HG03469 (cell line): ENCODE measurements around the gene DNAH3.
"Not testable (repeated sequence)": the region's sequence is repeated elsewhere in the genome, so short reads cannot be mapped to it uniquely, and the experiment has no call there.

ENCODE experiments used
- ATAC-seq: cut with Tn5 transposase; IDR thresholded peaks from one replicate; pipeline ENCODE4 v1.9.1; 2021; ENCODE audit warnings: mild to moderate bottlenecking, moderate library complexity, moderate number of reproducible peaks; ENCODE audit not compliant: unreplicated experiment

DNAH3 gene

DNA sequence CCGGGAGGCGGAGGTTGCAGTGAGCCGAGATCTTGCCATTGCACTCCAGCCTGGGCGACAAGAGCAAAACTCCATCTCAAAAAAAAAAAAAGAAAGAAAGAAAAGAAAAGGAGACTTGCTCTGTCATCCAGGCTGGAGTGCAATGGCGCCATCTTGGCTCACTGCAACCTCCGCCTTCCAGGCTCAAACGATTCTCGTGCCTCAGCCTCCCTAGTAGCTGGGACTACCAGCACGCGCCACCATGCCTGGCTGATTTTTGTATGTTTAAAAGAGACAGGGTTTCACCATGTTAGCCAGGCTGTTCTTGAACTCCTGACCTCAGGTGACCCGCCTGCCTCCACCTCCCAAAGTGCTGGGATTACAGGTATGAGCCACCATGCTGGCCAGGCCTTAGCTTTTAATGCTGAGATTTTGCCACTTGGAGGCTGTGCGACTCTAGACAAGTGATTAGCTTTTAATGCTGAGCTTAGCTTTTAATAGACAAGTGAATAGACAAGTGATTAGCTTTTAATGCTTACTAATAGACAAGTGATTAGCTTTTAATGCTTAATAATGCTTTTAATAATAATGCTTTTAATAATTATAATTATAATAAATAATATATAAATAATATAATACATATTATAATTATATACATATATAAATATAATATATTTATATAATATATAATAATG is 17.4 kb upstream of the DNAH3 start:
- ATAC-seq = no peak

DNA sequence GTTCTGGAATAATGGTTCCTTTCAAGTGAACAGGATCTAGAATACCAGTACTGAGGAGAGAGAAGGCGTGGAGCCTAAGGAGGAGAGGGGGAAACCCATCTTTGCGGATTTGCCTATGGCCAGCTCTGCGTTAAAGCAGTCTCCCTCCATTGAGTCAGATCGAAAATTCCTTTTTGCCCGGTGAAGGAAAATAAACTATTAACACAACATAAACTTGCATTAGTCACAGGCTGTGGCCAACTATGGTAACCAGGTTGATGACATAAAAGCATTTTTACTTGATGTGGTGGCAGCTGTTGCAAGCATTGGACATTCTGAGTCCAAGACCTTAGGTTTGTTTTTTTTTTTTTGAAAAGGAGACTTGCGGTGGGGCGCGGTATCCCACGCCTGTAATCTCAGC is 16.7 kb upstream of the DNAH3 start:
- no peak for ATAC-seq

DNA sequence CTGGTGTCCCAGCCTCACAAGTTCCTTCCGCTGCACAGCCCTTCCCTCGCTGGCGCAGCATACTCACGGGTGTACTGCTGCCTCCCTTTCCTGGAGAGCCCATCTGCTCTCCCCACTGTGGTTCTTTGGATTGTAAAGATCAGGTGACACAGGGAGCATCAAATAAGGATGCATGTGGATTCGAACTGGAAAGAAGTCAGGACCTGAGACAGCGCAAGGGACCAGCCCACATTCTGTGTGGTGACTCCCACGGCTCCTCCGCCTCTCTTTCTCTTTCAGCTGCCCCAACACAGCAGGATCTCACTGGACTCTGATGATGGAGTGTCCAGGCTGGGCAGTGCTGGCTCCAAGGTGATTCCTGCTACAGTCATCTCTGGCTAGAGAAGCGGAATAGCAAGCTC is 15.9 kb upstream of the DNAH3 start:
- ATAC-seq = no peak

DNA sequence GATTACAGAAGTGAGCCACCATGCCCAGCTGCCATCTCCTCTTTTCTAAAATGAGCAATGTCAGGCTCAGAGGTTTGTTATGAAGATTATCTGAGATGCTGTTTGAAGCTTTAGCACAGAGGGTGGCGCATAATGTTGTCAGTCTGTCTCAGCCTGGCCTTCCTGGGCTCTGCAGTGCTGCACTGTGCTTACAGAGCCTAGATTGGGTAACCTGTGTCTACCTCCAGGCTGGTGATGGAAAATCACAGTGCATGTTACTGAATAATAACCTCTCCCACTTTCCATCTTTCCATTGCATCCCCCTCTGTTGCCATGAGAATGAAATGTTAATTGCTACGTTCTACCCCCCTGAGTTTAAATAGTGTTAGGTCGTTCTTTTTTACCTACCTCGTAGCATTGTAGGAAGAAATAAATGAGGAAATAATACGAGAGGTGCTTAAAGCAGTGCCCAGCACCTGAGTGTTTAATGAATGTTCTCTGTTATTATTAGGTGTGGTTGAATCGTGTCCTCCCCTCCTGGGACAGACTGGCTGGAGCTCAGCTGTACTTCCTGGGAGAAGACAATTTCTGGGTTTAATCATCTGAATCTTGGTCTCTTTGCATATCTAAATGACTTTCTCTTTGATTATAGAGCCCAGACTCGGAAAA is 14.0 kb upstream of the DNAH3 start:
- no peak for ATAC-seq

DNA sequence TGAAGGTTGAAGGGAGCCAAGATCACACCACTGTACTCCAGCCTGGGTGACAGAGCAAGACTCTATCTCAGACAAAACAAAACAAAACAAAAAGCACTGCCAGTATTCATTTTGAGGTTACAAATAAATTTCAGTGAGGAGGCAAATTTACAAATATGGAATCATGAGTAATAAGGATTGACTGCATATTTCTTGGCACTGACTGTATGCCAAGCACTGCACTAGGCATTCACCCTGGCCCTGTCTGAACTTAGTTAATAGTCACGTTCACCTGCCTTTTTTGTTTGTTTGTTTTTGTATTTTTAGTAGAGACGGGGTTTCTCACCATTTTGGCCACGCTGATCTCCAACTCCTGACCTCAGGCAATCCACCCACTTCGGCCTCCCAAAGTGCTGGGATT is 12.9 kb upstream of the DNAH3 start:
- ATAC-seq = no peak

DNA sequence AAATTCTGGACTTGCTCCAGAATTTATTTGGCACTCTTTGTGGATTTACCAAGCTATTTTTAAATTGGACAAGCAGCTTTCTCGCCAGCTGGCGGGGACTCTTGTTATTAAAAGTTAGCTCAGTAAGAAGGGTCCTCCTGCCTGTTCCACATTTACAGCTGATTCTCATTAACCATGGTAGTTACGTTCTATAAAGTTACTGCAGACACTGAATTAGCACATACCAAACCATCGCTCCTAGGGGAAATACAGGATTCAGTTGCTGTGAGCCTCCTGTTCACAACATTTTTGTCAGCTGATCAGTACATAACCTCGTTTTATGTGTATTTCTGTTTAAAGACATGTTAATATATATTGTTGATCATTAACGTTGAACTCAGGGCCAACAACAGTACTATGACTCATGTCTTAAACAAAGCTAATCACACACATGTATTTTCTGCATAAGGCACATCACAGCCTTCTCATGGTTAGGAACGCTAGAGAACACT is 12.1 kb upstream of the DNAH3 start:
- ATAC-seq = no peak

DNA sequence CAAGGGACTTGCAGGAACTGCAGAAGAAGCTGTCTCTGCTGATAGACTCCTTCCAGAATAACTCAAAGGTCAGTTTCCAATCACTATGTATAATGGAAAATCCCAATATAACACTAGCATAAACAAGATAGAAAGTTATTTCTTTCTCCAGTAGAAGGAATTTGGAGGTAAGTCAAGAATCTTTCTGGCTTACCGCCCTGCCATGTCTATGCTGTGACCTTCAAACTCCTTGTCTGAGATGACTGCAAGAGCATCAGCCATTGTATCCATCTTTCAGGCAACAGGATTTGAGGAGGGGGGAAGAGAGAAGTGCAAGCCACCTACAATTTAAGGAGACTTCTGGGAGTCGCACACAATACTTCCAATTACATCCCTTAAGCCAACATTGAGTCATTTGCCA is 10.6 kb upstream of the DNAH3 start:
- no peak for ATAC-seq

DNA sequence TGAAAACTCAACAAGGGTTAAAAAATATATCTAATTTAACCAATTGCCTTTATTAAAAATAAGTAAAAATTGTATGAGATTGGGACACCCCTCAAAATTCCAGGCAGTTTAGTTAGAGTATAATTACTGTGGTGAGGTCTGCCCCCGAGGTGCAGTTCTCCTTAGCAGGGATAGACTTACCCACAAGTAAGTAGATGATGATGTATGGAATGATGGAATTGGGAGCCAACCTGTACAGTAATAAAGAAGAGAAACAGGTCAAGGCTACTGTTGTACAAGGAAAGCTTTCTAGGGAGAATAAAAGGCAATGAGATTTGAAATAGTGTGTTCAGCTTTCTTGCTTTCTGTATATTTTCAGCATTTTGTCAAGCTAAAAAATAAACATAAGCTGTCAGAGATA is 9.6 kb upstream of the DNAH3 start:
- ATAC-seq = no peak

DNA sequence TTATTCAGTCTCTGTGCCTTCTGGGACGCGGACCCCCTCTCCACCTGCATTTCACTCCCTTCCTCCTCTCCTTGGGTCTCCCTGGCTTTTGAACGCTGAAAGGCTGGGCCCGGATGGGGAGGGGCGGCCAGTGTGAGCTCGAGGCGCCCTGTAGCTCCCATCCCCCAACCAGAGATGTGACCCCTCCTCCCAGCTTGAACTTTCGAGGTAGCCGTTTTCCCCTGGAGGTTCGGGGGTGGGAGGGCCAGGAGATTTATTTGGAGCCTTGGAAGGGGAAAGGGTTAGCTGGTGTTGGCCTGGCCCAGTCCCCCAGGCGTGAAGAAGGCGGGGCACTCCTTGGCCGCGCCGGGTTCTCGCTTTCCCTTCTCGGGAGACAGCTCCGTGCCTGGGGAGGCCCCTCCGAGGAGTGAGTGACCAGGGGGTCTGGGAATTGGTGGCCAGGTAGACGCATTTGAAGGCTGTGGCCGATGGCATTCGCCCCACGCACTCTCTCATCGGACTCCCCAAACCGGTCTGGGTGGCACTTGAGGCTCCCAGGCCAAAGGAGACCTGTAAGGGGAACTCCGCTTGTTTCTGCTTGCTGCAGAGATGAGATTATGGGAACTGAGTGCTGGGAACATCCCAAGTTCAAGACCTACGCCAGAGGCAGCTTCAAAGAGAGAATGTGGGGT is 8.8 kb upstream of the DNAH3 start:
- ATAC-seq = no peak

DNA sequence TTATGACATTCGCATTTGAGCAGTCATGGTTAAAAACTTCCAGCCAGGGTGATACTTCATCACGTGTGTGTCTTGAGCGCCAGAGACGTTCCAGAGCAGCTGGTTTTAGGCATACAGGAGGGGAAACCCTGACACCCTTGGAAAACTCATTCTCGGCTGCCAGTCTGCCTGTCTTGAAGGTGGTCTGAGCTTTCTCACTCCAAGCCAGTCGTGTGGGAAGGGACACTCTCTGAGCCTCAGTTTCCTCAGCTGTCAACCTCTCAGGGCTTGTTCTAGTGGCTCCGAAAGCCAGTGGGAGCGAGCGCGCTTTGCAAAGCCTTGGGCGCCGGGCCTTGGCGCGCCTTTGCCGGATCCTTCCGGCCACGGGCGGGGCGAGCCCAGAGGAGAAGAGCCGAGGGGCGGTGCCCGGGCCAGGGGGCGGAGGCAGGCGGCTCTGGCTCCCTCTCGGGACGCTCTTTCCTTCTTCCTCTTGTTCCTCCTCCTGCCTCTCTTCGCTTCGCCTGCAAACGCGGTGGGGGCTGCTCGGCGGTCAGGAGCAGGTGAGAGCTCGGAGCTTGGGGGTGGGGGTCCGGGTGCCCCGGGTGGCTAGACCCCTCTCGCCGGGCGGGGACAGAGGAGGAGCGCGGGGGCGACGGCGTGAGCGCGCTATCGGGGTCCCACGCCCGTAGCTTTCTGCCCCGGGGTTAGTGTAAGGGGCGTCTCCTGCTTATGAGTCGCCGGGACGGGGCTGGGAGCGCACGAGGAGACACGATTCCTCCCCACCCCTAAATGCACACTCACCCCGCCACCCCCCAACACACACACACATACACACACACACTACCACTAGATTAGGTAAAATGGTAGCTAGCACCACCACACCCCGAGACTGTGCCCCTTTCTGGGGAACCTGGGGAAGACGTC is 7.8 kb upstream of the DNAH3 start, which contains the start of gene LDAF1:
LDAF1 (plus strand) TSS at position 467 of the 903 bp plus-strand sequence. CDS start 2,509 bp downstream, outside the sequence.
- ATAC-seq = no peak

DNA sequence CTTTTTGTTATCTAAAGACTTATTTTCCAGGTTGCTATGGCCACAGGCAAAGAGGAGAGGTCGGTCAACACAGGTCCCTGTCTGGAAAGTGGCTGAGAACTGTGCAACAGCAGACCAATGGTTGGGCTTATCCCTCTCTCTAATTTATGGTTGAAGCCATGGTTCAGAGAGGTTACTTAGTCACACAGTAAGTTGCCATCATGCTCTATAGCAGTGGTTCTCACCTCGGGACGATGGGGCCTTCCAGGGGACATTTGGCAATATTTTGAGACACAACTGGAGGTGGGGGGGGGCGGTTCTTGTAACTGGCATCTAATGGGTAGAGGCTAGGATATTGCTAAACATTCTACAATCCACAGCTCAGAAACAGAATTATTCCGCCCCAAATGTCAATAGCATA is 7.0 kb upstream of the DNAH3 start:
- no peak for ATAC-seq

DNA sequence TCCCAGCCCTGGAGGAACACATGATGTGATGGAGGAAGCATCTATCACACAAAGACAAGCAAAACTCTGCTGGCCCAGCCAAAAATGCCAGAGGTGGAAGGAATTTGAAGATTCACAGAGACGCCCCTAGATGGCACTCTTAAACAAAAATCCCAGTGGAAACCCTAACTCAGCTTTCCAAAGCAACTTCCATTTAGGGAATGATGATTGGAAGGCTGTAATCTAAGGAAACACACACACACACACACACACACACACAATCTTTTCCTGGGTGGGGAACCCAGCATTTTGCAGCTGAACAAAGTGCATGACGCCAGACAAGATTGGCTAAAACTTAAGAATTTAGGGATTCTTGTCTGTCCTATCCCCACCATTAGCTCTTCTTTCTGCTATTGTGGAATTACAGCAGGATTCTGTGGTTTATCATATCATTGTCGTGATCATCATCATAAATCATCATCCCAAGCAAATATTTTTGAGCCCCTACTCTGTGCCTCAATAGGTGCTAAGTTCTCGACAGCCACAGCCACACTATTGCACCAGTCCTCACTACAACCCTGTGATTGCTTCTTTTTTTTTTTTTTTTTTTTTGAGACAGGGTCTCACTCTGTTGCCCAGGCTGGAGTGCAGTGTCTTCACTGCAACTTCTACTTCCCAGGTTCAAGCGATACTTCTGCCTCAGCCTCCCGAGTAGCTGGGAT is 6.3 kb upstream of the DNAH3 start:
- no peak for ATAC-seq

DNA sequence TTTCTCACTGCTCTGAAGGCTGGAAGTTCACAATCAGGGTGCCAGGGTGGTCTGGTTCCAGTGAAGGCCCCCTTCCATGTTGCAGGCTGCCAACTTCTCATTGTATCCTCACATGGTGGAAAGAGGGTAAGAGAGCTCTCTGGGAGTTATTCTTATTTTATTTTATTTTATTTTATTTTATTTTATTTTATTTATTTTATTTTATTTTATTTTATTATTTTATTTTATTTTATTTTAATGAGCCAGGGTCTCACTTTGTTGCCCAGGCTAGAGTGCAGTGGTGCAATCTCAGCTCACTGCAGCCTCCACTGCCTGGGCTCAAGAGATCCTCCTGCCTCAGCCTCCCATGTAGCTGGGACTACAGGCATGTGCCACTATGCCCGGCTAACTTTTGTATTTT is 5.4 kb upstream of the DNAH3 start:
- ATAC-seq = not testable (repeated sequence)

DNA sequence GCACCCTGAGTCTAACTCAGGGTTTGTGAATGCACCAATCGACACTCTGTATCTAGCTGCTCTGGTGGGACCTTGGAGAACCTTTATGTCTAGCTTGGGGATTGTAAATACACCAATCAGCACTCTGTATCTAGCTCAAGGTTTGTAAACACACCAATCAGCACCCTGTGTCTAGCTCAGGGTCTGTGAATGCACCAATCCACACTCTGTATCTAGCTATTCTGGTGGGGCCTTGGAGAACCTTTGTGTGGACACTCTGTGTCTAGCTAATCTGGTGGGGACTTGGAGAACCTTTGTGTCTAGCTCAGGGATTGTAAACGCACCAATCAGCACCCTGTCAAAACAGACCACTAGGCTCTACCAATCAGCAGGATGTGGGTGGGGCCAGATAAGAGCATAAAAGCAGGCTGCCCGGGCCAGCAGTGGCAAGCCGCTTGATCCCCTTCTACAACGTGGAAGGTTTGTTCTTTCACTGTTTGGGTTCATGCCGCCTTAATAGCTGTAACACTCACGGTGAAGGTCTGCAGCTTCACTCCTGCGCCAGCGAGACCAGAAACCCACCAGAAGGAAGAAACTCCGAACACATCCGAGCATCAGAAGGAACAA is 2.6 kb upstream of the DNAH3 start:
- not testable (repeated sequence) for ATAC-seq

DNA sequence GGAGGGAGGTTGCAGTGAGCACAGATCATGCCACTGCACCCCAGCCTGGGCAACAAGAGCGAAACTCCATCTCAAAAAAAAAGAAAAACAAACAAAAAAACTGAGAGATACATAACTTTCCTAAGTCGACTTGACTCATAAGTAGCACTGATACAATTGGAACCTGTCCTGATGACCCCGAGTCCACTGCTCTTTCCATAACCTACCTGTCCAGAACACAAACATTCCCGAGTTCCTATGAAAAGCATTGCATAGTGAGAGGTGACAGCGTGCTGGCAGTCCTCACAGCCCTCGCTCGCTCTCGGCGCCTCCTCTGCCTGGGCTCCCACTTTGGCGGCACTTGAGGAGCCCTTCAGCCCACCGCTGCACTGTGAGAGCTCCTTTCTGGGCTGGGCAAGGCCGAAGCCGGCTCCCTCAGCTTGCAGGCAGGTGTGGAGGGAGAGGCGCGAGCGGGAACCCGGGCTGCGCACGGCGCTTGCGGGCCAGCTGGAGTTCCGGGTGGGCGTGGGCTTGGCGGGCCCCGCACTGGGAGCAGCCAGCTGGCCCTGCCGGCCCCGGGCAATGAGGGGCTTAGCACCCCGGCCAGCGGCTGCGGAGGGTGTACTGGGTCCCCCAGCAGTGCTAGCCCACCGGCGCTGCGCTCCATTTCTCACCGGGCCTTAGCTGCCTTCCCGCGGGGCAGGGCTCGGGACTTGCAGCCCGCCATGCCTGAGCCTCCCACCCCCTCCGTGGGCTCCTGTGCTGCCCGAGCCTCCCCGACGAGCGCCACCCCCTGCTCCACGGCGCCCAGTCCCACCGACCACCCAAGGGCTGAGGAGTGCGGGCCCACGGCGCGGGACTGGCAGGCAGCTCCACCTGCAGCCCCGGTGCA is 1.7 kb upstream of the DNAH3 start:
- not testable (repeated sequence) for ATAC-seq

DNA sequence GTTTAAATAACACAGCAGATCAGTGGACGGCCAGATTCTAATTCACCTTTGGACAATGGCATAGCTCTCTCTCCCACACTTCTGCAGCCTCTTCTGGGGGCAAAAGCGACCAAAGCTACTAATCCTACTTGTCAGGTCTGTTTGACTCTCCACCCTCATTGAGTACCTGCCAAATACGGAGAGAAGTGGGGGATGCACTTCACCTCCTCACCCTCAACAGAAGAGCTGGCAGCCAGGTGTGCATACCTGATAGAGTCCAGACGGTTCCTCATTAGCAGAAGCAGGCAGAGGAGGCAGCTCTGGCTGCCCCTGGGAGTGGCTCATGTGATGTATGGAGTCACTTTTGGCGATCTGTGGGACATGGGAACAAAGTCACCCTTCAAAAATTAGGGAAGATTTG is 4.9 kb downstream of the DNAH3 start:
- ATAC-seq = no peak

DNA sequence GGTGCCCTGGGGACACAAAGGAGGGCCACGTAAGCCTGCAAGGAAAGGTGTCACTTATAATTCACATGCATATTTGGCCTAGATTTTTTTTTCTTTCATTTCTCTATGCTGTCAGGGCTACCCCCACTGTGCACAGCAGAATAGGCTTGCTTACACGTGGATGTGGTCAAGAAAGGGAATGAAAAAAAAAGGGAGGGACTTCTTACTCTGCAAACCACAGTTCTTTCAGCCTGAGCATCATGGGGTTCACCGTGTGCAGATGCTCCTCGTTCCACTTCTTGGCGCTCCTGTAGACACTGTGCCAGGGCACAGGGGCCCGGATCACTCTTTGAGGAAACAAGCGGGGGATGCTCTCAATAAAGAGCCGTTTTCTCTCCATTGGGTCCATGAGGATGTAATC is 16.6 kb downstream of the DNAH3 start:
- no peak for ATAC-seq

DNA sequence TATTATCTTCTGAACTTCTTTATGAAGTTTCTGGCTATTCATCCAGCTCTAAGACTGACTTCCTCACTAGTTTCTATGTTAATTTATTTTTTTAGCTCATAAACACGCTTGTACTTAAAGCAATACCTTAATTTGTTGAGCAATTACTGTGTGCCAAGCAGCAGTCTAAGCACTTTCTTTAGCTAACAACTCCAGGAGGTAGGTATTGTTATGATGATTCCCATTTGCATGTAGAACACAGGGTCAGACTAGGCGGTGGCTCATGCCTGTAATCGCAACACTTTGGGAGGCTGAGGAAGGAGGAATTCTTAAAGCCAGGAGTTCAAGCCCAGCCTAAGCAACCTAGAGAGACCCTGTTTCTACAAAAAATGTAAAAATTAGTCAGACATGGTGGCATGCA is 19.8 kb downstream of the DNAH3 start:
- no peak for ATAC-seq

DNA sequence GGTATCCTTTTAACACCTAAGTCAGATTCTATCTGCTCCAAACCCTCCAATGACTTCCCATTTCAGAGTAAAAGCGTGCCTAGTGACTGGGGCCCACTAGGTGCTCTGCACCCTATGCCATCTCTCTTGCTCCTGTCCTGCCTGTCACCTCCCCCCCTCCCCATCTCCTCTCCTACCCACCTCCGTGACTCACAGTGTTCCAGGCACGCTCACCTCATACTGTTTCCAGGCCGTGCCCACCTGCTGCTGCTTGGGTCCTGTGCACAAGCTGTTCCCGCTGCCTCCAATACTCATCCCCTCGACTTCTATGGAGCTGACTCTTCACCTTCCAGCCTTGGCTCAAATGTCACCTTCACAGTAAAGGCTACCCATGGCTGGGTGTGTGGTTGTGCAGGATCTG is 21.7 kb downstream of the DNAH3 start:
- no peak for ATAC-seq
